Thyroid gland (tissue), 4 donors: ENCODE measurements around the gene SNCAIP.

Source experiments
- CTCF ChIP-seq, 6 experiments: fragments of 200-600 bp in 3 of 6; fragments of 450-650 bp in 3 of 6; sonication (generic) in 3 of 6; IDR thresholded peaks; one replicate each; pipeline ENCODE4 v1.5.1; 2016 to 2019; ENCODE audit warnings: antibody characterized with exemption in 6 of 6, mild to moderate bottlenecking in 2 of 6, inconsistent platforms in 1 of 6, moderate library complexity in 1 of 6
- POLR2A ChIP-seq, 2 donors: fragments of 450-650 bp; IDR thresholded peaks; one replicate each; pipeline ENCODE4 v1.6.1; 2017; ENCODE audit warnings: antibody characterized with exemption in 2 of 2, mild to moderate bottlenecking in 2 of 2, moderate library complexity in 1 of 2

- TF ChIP-seq POLR2A (IDR thresholded peaks at IDR 0.05) (no peak), CTCF (IDR thresholded peaks at IDR 0.05) (no peak)
Measured at GRCh38 chr5:122332599-122333555, 20.8 kb downstream of the SNCAIP start.
